BLaER1 treated with 17β-estradiol and CSF1 and Interleukin-3, amounts not matched to agents 10 nM and 100 nM (cell line): ENCODE data around the gene FN3K.
"Not testable (repeated sequence)": the region's sequence is repeated elsewhere in the genome, so short reads cannot be mapped to it uniquely, and the experiment has no call there.

Experiments
- H3K27ac ChIP-seq, 11 experiments: shearing (Covaris generic); formaldehyde crosslinking; 2 replicates each; pipeline ENCODE4 v1.8.1; 2022
- H3K27me3 ChIP-seq, 11 experiments: shearing (Covaris generic); formaldehyde crosslinking; 2 replicates each; pipeline ENCODE4 v1.8.1; 2022
- H3K36me3 ChIP-seq, 11 experiments: shearing (Covaris generic); formaldehyde crosslinking; 2 replicates each; pipeline ENCODE4 v1.8.1; 2022
- H3K4me1 ChIP-seq, 10 experiments: shearing (Covaris generic); formaldehyde crosslinking; 2 replicates each; pipeline ENCODE4 v1.8.1; 2022
- H3K4me2 ChIP-seq, 11 experiments: shearing (Covaris generic); formaldehyde crosslinking; 2 replicates each; pipeline ENCODE4 v1.8.1; 2022
- H3K4me3 ChIP-seq, 10 experiments: shearing (Covaris generic); formaldehyde crosslinking; 2 replicates each; pipeline ENCODE4 v1.8.1; 2022
- H3K9ac ChIP-seq, 11 experiments: shearing (Covaris generic); formaldehyde crosslinking; 2 replicates each; pipeline ENCODE4 v1.8.1; 2022
- H3K9me3 ChIP-seq, 11 experiments: shearing (Covaris generic); formaldehyde crosslinking; replicated peaks in 1 of 11; 2 replicates each; pipeline ENCODE4 v1.8.1; 2022
- H4K20me1 ChIP-seq, 11 experiments: shearing (Covaris generic); formaldehyde crosslinking; 2 replicates each; pipeline ENCODE4 v1.8.1; 2022
- Cebpa-rat ChIP-seq, 11 experiments: shearing (Covaris generic); IDR thresholded peaks; 2 replicates each; pipeline ENCODE4 v1.8.1; 2022

Gene FN3K

DNA sequence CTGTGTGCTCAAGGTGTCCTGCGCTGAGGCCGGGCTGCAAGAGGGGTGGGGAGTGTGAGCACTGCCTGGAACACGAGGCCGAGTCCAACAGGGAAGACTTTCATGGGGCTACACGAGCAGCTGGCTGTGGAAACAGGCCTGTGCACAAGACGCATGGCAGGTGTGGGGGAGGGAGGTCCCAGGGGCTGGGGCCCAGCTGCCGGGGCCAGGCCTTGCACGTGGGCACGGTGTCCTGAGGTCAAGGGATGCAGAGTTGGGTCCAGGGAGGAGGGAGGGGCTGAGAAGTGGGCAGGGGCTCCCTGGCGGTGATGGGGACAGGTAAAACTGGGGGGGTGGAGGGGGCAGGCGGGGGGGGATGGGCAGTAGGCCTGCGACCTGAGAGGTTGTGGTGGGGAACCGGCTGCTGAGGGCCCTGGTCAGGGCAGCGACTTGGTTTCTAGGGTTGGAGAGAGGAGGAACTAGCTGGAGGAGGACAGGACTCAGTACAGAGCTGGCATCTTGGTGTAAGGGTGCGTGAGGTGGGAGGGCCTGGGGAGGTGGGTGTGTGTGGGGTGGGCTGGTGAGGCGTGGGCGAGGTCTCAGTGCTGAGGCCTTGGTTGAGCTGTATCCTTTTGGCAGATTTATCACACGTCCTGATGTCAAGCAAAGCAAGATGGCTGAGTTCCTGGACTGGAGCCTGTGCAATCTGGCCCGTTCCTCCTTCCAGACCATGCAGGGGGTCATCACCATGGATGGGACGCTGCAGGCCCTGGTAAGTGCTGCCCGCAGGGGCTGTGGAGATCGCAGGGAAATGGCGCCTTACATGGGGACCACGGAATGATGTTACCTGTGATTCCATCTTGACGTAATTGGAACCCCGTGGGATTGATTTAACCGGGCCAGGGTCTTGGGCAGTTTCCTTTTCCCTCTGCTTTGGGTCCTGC, 45.8 kb downstream of the FN3K start:
- Histone ChIP-seq H3K27ac (no peak overlapping the region), H4K20me1 (peaks cover 0 to 85% (median 63%) of the 10 kb centered on the region in 11 experiments; a peak in 18 of 22 replicates), H3K9ac (peak overlapping the region in 4 of 11 experiments; percentile 4 to 45 (median 24); a peak in 3 of 22 replicates), H3K4me3 (no peak overlapping the region), H3K27me3 (peaks cover 0 to 15% (median 0%) of the 10 kb centered on the region in 11 experiments; a peak in 5 of 22 replicates), H3K36me3 (peaks cover 6 to 36% (median 22%) of the 10 kb centered on the region in 11 experiments; a peak in 19 of 22 replicates), H3K9me3 (peaks cover 0 to 7% (median 0%) of the 10 kb centered on the region in 11 experiments; a peak in 3 of 22 replicates), H3K4me1 (peaks cover 52 to 81% (median 77%) of the 10 kb centered on the region in 10 experiments), H3K4me2 (peak overlapping the region; percentile 64 to 94 (median 80); a peak in 21 of 22 replicates)
- no peak for TF ChIP-seq Cebpa-rat (IDR thresholded peaks at IDR 0.05)

- H3K27ac ChIP-seq: peak overlapping the region in 5 of 11 experiments; percentile 0 to 44 (median 24); a peak in 6 of 22 replicates
- peak overlapping the region in 3 of 10 experiments; percentile 1 to 16 (median 9); a peak in 2 of 20 replicates for H3K4me3 ChIP-seq
- H3K4me2 ChIP-seq: peak overlapping the region; percentile 67 to 89 (median 79)
- H3K4me1 ChIP-seq: peaks cover 49 to 80% (median 75%) of the 10 kb centered on the region in 10 experiments
- peaks cover 0 to 83% (median 61%) of the 10 kb centered on the region in 11 experiments; a peak in 18 of 22 replicates for H4K20me1 ChIP-seq
- peaks cover 6 to 38% (median 22%) of the 10 kb centered on the region in 11 experiments; a peak in 19 of 22 replicates for H3K36me3 ChIP-seq
- peak overlapping the region in 8 of 11 experiments; percentile 6 to 56 (median 24); a peak in 10 of 22 replicates for H3K9ac ChIP-seq
- peaks cover 0 to 13% (median 0%) of the 10 kb centered on the region in 11 experiments; a peak in 4 of 22 replicates for H3K27me3 ChIP-seq
- no peak for TF ChIP-seq Cebpa-rat (IDR thresholded peaks at IDR 0.05)
- H3K9me3 ChIP-seq: peaks cover 0 to 7% (median 0%) of the 10 kb centered on the region in 11 experiments; a peak in 3 of 22 replicates
Measured at GRCh38 chr17:82781894-82782274, 46.5 kb downstream of the FN3K start.

DNA sequence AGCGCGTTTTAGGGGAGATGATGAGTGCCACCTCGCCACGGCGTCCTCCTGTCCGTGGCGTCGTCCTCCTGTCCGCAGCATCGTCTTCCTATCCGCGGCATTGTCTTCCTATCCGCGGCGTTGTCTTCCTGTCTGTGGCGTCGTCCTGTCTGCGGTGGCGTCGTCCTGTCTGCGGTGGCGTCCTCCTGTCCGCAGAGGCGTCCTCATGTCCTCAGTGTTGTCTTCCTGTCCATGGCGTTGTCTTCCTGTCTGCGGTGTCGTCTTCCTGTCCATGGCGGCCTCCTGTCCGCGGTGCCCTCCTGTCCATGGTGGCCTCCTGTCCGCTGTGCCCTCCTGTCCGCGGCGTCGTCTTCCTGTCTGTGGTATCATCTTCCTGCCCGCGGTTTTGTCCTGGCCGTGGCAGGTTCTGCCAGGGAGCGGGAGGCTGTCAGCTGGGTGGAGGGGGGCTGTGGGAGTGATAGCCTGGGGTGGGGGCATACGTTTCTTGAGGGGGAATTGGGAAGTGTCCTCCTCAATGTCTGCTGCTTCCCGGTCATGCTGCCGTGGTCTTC, 47.3 kb downstream of the FN3K start:
- Histone ChIP-seq H3K27me3 (peaks cover 0 to 14% (median 0%) of the 10 kb centered on the region in 11 experiments; a peak in 5 of 22 replicates), H3K4me1 (peaks cover 47 to 80% (median 76%) of the 10 kb centered on the region in 10 experiments), H3K36me3 (peaks cover 6 to 38% (median 22%) of the 10 kb centered on the region in 11 experiments; a peak in 19 of 22 replicates), H3K27ac (peak overlapping the region in 6 of 11 experiments; percentile 0 to 44 (median 27); a peak in 8 of 22 replicates), H4K20me1 (peaks cover 5 to 85% (median 62%) of the 10 kb centered on the region in 11 experiments; a peak in 20 of 22 replicates), H3K9ac (peak overlapping the region in 7 of 11 experiments; percentile 6 to 56 (median 26); a peak in 6 of 22 replicates), H3K9me3 (peaks cover 0 to 7% (median 0%) of the 10 kb centered on the region in 11 experiments; a peak in 3 of 22 replicates), H3K4me2 (peak overlapping the region; percentile 67 to 89 (median 79)), H3K4me3 (peak overlapping the region in 3 of 10 experiments; percentile 1 to 16 (median 9); a peak in 2 of 20 replicates)
- TF ChIP-seq Cebpa-rat (IDR thresholded peaks at IDR 0.05): no peak

- TF ChIP-seq Cebpa-rat (IDR thresholded peaks at IDR 0.05): no peak
Measured at GRCh38 chr17:82783498-82783897, 48.1 kb downstream of the FN3K start.

DNA sequence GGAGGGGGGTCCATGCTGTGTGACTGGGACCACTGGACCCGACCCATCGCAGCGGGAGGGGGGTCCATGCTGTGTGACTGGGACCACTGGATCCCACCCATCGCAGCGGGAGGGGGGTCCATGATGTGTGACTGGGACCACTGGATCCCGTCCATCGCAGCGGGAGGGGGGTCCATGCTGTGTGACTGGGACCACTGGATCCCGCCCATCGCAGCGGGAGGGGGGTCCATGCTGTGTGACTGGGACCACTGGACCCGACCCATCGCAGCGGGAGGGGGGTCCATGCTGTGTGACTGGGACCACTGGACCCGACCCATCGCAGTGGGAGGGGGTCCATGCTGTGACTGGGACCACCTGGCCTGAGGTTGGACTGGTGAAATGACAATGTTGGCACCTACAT, 50.2 kb downstream of the FN3K start:
- Histone ChIP-seq H3K4me2 (peak overlapping the region in 9 of 11 experiments; percentile 26 to 81 (median 59); a peak in 13 of 22 replicates), H3K4me1 (peaks cover 32 to 64% (median 53%) of the 10 kb centered on the region in 10 experiments), H4K20me1 (peaks cover 5 to 88% (median 64%) of the 10 kb centered on the region in 11 experiments; a peak in 20 of 22 replicates), H3K27me3 (peaks cover 0 to 14% (median 0%) of the 10 kb centered on the region in 11 experiments; a peak in 5 of 22 replicates), H3K36me3 (peaks cover 11 to 59% (median 28%) of the 10 kb centered on the region in 11 experiments; a peak in 20 of 22 replicates)
- H3K27ac ChIP-seq, H3K9me3 ChIP-seq, H3K9ac ChIP-seq, H3K4me3 ChIP-seq: not testable (repeated sequence)

More at GRCh38 chr17:82783498-82783897, 48.1 kb downstream of the FN3K start:
- no peak overlapping the region for H3K4me3 ChIP-seq
- peaks cover 47 to 80% (median 74%) of the 10 kb centered on the region in 10 experiments for H3K4me1 ChIP-seq
- H3K27ac ChIP-seq: no peak overlapping the region
- H3K4me2 ChIP-seq: peak overlapping the region in 5 of 11 experiments; percentile 67 to 89 (median 78); a peak in 7 of 22 replicates
- peaks cover 0 to 7% (median 0%) of the 10 kb centered on the region in 11 experiments; a peak in 3 of 22 replicates for H3K9me3 ChIP-seq
- H3K27me3 ChIP-seq: peaks cover 0 to 14% (median 0%) of the 10 kb centered on the region in 11 experiments; a peak in 5 of 22 replicates
- H3K36me3 ChIP-seq: peaks cover 6 to 39% (median 22%) of the 10 kb centered on the region in 11 experiments; a peak in 19 of 22 replicates
- H4K20me1 ChIP-seq: peaks cover 5 to 87% (median 65%) of the 10 kb centered on the region in 11 experiments; a peak in 20 of 22 replicates
- no peak overlapping the region for H3K9ac ChIP-seq

DNA sequence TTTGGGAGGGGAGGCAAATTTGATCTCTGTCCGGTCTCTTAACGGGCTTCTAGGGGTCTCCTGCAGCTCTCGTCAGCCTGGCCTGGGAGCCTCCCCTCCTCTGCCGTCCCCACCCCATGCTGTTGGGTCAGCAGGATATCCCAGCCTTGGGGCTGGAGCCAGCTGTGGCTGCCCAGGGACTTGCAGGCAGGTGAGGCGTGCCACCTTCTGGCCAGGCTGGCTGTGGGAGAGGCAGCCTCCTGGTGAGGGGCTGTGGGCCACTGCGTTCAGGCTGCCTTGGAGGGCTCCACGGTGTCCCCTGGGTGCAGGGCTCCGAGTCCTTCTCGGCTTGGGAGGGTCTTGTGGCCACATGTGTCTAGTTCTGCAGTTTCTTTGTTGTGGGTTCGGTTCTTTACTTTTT, 51.0 kb downstream of the FN3K start:
- Histone ChIP-seq H3K27me3 (peaks cover 0 to 14% (median 0%) of the 10 kb centered on the region in 11 experiments; a peak in 5 of 22 replicates), H3K4me2 (peak overlapping the region in 10 of 11 experiments; percentile 17 to 81 (median 58); a peak in 19 of 22 replicates), H3K4me3 (no peak overlapping the region), H4K20me1 (peaks cover 5 to 90% (median 67%) of the 10 kb centered on the region in 11 experiments; a peak in 20 of 22 replicates), H3K9me3 (peaks cover 0 to 7% (median 0%) of the 10 kb centered on the region in 11 experiments; a peak in 3 of 22 replicates), H3K4me1 (peaks cover 26 to 56% (median 46%) of the 10 kb centered on the region in 10 experiments), H3K27ac (no peak overlapping the region), H3K36me3 (peaks cover 14 to 67% (median 33%) of the 10 kb centered on the region in 11 experiments; a peak in 20 of 22 replicates), H3K9ac (0 out of 22 replicates have a peak overlapping the region, but pooled peaks of 2 of the 11 experiments have one; percentile 1 to 21)
- TF ChIP-seq Cebpa-rat (IDR thresholded peaks at IDR 0.05): no peak

- Histone ChIP-seq H3K27ac (no peak overlapping the region), H3K9ac (no peak overlapping the region), H3K36me3 (peaks cover 14 to 66% (median 34%) of the 10 kb centered on the region in 11 experiments; a peak in 20 of 22 replicates), H3K27me3 (peaks cover 0 to 14% (median 0%) of the 10 kb centered on the region in 11 experiments; a peak in 5 of 22 replicates), H4K20me1 (peaks cover 5 to 88% (median 67%) of the 10 kb centered on the region in 11 experiments; a peak in 20 of 22 replicates), H3K4me3 (no peak overlapping the region), H3K9me3 (peaks cover 0 to 5% (median 0%) of the 10 kb centered on the region in 11 experiments; a peak in 3 of 22 replicates), H3K4me1 (peaks cover 19 to 47% (median 38%) of the 10 kb centered on the region in 10 experiments), H3K4me2 (peak overlapping the region in 10 of 11 experiments; percentile 3 to 68 (median 51); a peak in 17 of 22 replicates)
- TF ChIP-seq Cebpa-rat (IDR thresholded peaks at IDR 0.05): no peak
Measured at GRCh38 chr17:82787081-82787848, 51.9 kb downstream of the FN3K start.
